ENCODE measurements around the gene COG5.
"Not testable (repeated sequence)": the region's sequence is repeated elsewhere in the genome, so short reads cannot be mapped to it uniquely, and the experiment has no call there.

The COG5 gene

DNA sequence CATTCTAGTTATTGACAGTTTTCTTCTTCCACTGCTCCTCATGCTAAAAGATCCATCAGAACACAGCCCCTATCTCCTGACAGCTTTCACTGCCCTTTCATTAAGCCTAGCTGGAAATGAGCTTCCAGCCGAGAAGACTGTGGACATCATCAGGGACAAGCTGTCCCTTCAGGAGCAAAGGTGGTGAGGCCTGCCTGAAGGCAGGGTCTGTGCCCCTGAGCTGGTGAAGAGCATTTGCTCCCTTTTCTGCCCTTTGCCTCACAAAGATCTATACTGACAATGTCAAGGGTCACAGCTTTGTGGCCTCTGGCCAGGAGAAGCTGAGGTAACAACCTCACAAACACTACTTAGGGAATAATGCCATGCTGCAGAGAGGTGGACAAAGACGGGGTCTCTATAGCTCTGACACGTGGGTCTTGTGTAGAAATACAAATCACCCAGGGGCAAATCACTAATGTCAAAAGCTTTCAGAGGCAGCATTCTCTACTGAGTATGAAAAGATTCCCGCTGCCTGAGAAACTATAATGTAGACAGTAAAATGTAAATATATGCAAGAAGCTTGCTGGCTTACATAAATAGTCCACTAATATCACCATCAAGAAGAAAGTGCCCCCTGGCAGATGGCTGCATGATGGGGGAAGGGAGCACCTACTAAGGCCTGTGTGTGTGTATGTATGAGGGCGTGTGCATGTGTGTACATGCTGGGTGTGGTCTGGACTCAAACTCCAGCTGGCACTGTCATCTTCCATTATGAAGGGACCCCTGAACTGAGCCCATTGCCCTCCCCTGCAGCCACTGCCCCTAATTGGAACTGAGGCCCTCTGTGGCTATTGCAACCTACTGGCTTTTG lies 339.1 kb downstream of the COG5 start:
- DNase-seq (ENCODE audit: low spot score), result no peak

- DNase-seq (ENCODE audit: low spot score), result not testable (repeated sequence)
Observed at GRCh38 chr7:107220806-107221205, 342.9 kb downstream of the COG5 start.

- no peak for DNase-seq (ENCODE audit: low spot score)
Observed at GRCh38 chr7:107220356-107220755, 343.4 kb downstream of the COG5 start.

GRCh38 chr7:107219563-107220244 lies 344.0 kb downstream of the COG5 start:
- DNase-seq (ENCODE audit: low spot score), result no peak

GRCh38 chr7:107213945-107214344 lies 349.8 kb downstream of the COG5 start:
- DNase-seq (ENCODE audit: low spot score), result no peak

GRCh38 chr7:107213193-107213788 lies 350.4 kb downstream of the COG5 start:
- DNase-seq (ENCODE audit: low spot score), result no peak

DNA sequence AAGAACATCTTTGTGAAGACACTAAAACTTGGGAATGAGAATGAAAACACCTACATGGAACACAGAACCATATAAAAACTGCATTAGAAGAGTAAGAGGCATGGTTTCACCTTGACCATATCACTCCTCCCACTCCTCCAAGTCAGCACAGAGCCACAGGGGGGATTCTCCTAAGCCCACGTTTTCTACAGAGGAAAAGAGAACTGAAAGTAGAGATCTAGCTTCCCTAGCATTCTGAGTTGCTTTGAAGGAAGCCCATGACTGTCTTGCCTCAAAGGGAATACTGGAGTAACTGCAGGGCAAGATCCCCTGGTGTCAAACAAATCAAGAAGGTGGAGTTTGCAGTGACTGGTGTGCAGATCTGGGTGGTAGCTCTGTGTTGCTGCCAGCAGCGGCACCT lies 351.0 kb downstream of the COG5 start:
- no peak for DNase-seq (ENCODE audit: low spot score)

DNA sequence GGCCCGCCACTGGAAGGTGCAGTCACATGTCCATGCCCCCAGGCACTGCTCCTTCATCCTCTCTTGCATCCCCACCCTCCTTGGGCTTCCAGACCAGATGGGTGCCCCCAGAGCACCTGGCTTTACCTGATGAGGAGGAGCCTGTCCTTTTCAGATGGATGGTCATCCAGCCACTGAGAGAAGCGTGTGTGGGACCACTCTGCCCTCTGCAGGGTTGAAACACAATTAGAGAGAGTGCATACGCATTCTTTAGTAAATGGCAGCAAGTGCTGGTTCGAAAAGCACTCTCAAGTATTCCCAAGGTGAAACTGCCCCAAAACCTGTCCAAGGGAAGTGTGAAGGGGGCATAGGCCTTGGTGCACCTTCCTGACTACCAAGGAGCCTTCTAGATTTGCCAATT lies 353.3 kb downstream of the COG5 start:
- no peak for DNase-seq (ENCODE audit: low spot score)

GRCh38 chr7:107209565-107209964 lies 354.2 kb downstream of the COG5 start:
- DNase-seq (ENCODE audit: low spot score), result no peak

- DNase-seq (ENCODE audit: low spot score), result no peak
Observed at GRCh38 chr7:107208563-107208962, 355.2 kb downstream of the COG5 start.

DNA sequence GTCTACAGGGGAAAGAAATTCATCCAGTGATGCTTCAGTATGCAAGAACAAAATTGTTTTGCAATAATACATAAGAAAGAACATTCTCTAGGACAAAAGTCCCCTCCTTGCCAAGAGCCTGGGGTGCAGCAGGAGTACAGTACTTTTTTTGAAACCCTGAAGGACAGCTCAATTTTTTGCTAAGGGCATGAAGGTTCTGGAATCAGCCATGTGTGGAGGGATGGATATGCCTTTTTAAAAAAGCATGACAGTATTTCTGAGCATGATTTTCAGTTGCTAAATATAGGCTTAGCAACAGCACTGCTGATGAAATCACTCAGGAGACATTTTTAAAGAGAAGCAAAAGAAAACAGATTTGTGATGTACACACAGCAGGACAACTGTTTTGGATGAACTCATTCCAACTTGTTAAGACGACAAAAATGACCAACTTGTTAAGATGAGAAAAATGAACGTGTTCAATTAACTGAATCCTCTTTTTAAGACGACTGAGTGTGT lies 355.6 kb downstream of the COG5 start:
- DNase-seq (ENCODE audit: low spot score), result no peak

DNA sequence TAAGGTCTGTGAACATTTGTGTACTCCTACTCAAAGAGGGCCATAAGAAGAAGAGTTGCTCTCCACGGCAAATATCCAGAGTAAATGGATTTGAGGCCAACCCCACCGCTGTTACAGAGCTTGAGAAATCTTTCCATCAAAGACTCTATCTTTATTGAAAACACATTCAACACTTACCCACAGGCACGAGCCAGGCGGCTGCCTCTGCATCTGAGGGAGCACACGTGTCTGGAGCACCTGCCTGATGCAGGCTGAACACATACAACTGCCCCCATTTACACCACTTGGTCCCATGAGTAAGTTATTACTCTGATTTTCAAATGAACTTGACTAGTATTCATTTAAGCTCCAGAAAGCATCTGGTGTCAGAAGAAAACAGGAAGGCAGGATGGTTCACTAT lies 356.3 kb downstream of the COG5 start:
- DNase-seq (ENCODE audit: low spot score), result no peak

DNA sequence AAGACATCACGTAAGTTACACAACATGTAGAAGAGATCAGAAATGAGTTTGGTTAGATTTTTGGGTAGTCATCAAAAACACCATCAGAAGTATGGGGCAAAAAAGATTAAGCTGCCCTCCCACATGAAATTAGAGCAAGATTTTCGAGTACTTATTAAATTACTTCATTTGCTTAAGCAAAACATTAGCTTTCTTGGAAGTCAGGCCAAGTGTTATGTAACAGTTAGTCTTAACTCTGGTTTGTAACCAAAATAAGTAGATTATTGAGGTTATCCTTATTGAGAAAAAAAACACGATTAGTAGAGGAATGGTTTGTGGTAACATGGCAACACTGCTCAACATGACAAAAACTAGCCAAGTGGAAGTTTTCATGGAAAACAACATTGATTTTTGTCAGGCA lies 357.0 kb downstream of the COG5 start:
- no peak for DNase-seq (ENCODE audit: low spot score)

GRCh38 chr7:107206136-107206535 lies 357.6 kb downstream of the COG5 start:
- DNase-seq (ENCODE audit: low spot score), result no peak

DNA sequence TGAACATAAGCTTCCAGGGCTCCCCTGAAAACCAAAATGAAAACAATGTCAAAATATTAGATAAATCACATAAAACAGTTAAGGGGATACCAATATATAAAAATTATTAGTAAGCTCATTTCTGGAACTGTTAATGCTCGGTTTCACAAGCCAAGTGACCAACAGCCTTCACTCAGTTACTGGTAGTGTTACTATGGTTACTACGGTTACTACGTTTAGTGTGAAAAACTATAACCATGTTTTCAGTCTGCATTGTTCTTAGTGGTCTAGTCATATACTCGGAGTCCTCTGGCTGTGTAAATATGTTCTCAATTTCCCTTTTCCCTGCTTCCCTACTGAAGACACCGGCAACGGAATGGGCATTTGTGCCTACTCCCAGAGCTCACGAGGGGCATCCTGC lies 360.1 kb downstream of the COG5 start:
- DNase-seq (ENCODE audit: low spot score), result no peak

- DNase-seq (ENCODE audit: low spot score), result no peak
Observed at GRCh38 chr7:107201795-107202450, 361.8 kb downstream of the COG5 start.

DNA sequence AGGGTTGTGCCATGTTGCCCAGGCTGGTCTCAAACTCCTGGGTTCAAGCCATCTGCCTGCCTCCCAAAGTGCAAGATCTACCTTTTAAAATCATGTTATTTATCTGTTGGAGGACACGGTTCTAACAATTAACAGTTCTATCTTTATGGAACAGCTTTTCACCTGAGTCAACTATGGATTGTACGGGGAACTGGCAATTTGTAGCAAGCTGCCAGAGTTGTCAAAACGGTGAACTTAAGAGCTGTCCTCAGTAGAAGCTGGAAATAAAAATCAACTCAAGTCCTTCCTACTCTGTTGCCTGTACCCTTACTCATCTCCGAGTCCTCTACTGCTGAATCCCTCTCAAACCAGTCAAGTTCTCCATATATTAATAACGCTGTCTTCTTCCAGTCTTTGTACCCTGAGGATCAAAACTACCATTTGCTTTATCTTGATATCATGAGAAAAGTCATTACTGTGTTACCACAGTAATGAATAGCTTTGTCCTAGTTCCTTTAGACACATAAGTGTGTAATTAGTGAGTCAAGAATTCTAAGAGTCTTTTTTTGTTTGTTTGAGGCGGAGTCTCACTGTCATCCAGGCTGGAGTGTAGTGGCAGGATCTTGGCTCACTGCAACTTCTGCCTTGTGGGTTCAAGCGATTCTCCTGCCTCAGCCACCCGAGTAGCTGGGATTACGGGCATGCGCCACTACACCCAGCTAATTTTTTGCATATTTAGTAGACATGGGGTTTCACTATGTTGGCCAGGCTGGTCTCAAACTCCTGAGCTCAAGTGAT lies 366.7 kb downstream of the COG5 start:
- DNase-seq (ENCODE audit: low spot score), result no peak

- no peak for DNase-seq (ENCODE audit: low spot score)
Observed at GRCh38 chr7:107194052-107194451, 369.7 kb downstream of the COG5 start.

GRCh38 chr7:107190090-107190489 lies 373.6 kb downstream of the COG5 start:
- no peak for DNase-seq (ENCODE audit: low spot score)

DNA sequence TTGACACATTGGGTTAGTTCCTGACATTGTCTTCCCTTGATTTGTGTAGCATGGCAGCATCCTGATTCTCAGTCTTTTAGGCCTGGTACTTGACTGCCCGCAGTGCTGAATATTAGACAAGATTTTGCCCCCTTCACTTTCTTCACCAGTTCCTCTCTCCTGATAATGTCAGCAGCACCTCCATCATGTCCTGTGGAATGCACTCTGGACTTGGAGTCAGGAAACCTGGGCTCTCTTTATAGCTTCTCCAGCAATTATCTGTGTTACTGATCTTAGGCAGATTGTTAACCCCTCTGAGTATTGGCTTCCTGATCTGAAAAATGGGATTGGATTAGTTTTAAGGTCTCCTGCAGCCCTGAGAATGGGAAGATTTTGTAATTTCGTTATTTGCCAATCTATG lies 375.9 kb downstream of the COG5 start:
- DNase-seq (ENCODE audit: low spot score), result no peak

DNA sequence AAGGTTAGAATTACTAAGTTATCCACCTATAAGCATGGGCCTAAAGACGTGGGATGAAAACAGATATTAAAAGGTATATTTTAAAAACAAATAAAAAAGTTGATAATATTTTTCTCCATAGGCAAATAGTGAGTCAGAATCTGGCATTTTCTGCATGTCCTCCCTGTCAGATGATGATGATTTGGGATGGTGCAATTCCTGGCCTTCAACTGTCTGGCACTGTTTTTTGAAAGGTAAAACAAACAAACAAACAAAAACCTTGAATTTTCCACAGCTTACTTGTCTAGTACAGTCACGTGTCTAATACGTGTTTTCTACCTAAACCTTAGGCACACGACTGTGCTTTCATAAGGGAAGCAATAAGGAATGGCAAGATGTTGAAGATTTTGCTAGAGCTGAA lies 377.5 kb downstream of the COG5 start:
- no peak for DNase-seq (ENCODE audit: low spot score)

DNA sequence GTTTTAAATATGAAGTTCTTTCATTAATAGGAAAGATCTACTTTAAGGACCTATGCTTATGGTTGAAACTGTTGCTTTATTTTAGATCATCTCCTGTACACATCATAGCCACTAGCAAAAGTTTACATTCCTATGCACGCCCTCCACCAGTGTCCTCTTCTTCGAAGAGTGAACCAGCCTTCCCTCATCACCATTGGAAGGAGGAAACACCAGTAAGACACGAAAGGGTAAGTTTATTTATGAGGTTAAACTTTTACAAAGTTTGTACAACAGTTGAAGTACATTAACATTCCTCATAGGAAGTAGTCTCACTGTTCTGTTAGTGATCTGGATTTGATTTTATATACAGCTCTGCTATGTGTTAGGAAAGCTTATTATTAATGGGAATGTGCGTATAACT lies 378.0 kb downstream of the COG5 start:
- no peak for DNase-seq (ENCODE audit: low spot score)

Measured in CD4-positive, alpha-beta T cell treated with Interleukin-6 at 100 ng/mL for 8 hours (primary cell).